Activated CD8-positive, alpha-beta memory T cell treated with anti-CD3 and anti-CD28 coated beads, Interleukin-2, amount 10 ng/mL, durations not matched to agents 7 days and 5 days (primary cell): ENCODE results near the gene C1QL1. TPM values are rescaled to one million over a fixed set of nuclear protein-coding genes. Genes with fewer than 3 reads are reported as not detected.

Experiments
- ATAC-seq: fragments of 150-1000 bp; cut with Tn5 transposase; one replicate; pipeline ENCODE4 v1.10.0; 2021; ENCODE audit warnings: moderate library complexity
- CTCF ChIA-PET: fragments of 350-600 bp; sonication (Branson Sonifier 250); formaldehyde crosslinking; loops from one replicate; lab custom pipeline; 2021; ENCODE audit warnings: antibody characterized with exemption; lab: Charles Lee
- DNase-seq: peaks from one replicate; pipeline ENCODE4 v3.0.0-alpha.2; 2020
- H3K27ac Mint-ChIP-seq: one replicate; pipeline ENCODE4 v1.8.0; 2021; ENCODE audit warnings: mild to moderate bottlenecking, mixed read lengths
- H3K27me3 Mint-ChIP-seq: one replicate; pipeline ENCODE4 v1.8.0; 2021; ENCODE audit warnings: mixed read lengths
- H3K36me3 Mint-ChIP-seq: one replicate; pipeline ENCODE4 v1.8.0; 2021; ENCODE audit warnings: mild to moderate bottlenecking, mixed read lengths
- H3K4me1 Mint-ChIP-seq: one replicate; pipeline ENCODE4 v1.8.0; 2021; ENCODE audit warnings: mixed read lengths
- H3K4me3 Mint-ChIP-seq: one replicate; pipeline ENCODE4 v1.8.0; 2021; ENCODE audit warnings: mild to moderate bottlenecking, moderate library complexity, mixed read lengths
- H3K9me3 Mint-ChIP-seq: one replicate; pipeline ENCODE4 v1.8.0; 2022; ENCODE audit warnings: low read depth, mixed read lengths
- microRNA-seq: library from miRNA; unstranded; fragments of <30 nt; microRNA quantifications from one replicate; pipeline ENCODE4 v1.2.0, GENCODE V29; 2022
- total RNA-seq, 2 experiments: library from RNA; stranded (reverse); gene quantifications; one replicate each; pipeline ENCODE4 v1.2.3, GENCODE V29; 2021

C1QL1 gene
- total RNA-seq, 2 experiments from 2014 or later, result 0.33 to 0.38 TPM

DNA sequence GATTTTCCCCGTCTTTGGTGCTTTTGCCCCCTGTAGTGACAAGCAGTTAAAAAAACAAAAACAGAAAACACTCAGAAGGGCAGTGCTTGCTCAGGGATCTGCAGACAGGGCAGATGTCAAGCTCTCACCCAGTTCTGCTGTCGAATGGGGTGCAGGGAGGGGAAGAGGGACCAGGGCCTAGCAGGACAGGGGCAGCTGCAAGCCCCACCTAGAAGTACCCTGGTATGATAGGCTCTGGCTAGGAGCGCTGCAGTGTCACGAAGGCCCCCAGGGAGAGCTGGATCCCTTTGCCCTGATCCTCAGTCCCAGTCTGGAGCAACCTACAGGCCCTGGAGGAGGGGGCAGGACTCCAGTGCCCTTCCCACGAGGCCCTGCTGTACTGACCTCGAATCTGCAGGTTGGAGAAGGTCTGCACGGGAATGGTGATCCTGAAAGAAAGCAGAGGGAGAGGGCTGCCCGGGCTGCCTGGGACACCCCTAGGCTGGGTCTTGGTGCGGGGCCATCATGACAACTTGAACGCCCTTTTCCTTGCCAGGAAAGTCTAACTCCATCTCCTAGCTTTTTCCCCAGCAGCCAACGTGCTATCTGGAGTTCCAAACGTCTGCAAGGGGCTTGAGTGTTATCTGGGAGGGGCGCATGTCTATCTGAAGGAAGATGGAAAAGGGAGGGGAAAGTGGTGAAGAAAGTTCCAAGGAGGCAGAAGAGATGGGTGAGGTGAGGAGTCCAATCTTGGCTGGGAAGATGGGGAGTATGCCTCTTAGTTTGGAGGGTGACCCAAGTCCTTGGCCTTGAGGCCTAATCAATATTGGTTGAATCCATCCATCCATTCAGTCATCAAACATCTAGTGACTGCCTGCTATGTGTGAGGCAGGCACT, 57.6 kb downstream of the C1QL1 start:
- CTCF ChIA-PET, result interaction anchor here (1.2 to 5.8 kb wide), 5 partner anchors 9 to 225 kb away, joined by 3 to 38 read pairs (median 17); partner anchors contain the start of genes ACBD4 and EFTUD2

More for the DNA sequence above, 57.6 kb downstream of the C1QL1 start:
- ATAC-seq, result no peak
- H3K36me3 Mint-ChIP-seq, result no peaks in the 10 kb centered on the region
- H3K9me3 Mint-ChIP-seq, result no peaks in the 10 kb centered on the region
- H3K4me1 Mint-ChIP-seq, result peaks cover 16% of the 10 kb centered on the region
- peaks cover 29% of the 10 kb centered on the region for H3K27me3 Mint-ChIP-seq
- H3K4me3 Mint-ChIP-seq, result no peak overlapping the region
- no peak overlapping the region for H3K27ac Mint-ChIP-seq
- no peak for DNase-seq

Small RNA genes lying within 50 kb of the gene (microRNA-seq; reads per million reads assigned to microRNA genes)
- gene MIR6783, result 5.1 reads per million, percentile 13 among the genes with 10 or more reads in this experiment

Other genes starting within 250 kb of the C1QL1 start
- gene ADAM11, start 209.3 kb downstream of the C1QL1 start, total RNA-seq, result under 1 TPM; 0.35 to 0.50 TPM
- gene GJC1, start 138.0 kb downstream of the C1QL1 start, total RNA-seq, result 1 to 10 TPM; 2.7 to 3.7 TPM
- gene HIGD1B, start 120.4 kb downstream of the C1QL1 start, total RNA-seq, result not detected
- 100 to 1,000 TPM; 134 to 178 TPM for gene EFTUD2, start 68.9 kb downstream of the C1QL1 start, total RNA-seq
- not detected for gene GFAP, start 52.8 kb downstream of the C1QL1 start, total RNA-seq
- gene KIF18B, start 20.5 kb downstream of the C1QL1 start, total RNA-seq, result 100 to 1,000 TPM in 1 of 2 experiments, 10 to 100 TPM in 1; 86.7 to 117 TPM
- gene DCAKD, start 83.3 kb upstream of the C1QL1 start, total RNA-seq, result 10 to 100 TPM; 29.4 to 34.3 TPM
- gene NMT1, start 93.0 kb upstream of the C1QL1 start, total RNA-seq, result 100 to 1,000 TPM; 136 to 148 TPM
- gene PLCD3, start 164.2 kb upstream of the C1QL1 start, total RNA-seq, result 1 to 10 TPM; 2.6 to 5.2 TPM
- gene ACBD4, start 167.4 kb upstream of the C1QL1 start, total RNA-seq, result 10 to 100 TPM; 14.9 to 20.6 TPM
- 10 to 100 TPM; 40.2 to 42.4 TPM for gene HEXIM1, start 180.2 kb upstream of the C1QL1 start, total RNA-seq
- gene HEXIM2, start 193.6 kb upstream of the C1QL1 start, total RNA-seq, result 1 to 10 TPM; 6.9 to 7.5 TPM